ENCODE measurements around the gene RFX8.

DNA sequence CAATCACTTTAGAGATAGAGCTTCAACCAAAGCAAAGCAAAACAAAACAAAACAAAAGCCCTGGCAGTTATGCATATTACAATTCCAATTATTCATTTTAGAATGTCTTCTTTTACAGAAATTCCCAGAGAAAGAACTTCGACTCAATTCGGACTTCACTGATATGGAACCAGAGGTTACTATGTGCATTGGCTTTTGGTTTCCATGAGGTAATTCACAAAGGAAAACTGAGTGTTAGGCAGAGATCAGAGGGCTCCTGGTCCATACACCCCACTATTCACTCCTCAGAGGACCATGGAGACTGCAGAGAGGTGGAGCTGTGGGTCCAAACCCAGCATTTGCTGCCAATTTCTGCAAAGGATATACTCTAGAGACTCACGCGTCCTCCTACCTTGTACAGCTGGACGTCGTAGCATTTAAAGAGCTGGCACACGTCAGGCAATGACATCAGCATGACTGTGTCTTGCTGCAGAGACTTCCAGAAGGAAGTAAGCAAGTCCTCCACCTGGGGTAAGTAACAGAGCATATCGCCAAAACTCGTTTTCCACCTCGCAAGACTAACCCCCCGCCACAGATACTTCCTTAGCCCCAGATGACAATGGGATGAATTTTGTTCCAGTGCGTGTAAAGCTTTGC is 56.3 kb downstream of the RFX8 start:
- TF ChIP-seq GATA2 (IDR thresholded peaks at IDR 0.05; ENCODE audit: low read depth, low read length): no peak
- no peak for TF ChIP-seq GATA3 (IDR thresholded peaks at IDR 0.05; ENCODE audit: low read depth, low read length)
